Stimulated activated CD4-positive, alpha-beta T cell treated with anti-CD3 and anti-CD28 coated beads, Interleukin-2, amount 100 ng/mL, for 48 hours (primary cell): Measurements from ENCODE around the gene SMC5.
"Not testable (repeated sequence)": the region's sequence is repeated elsewhere in the genome, so short reads cannot be mapped to it uniquely, and the experiment has no call there.

ENCODE experiments used
- DNase-seq, 2 donors: peaks; one replicate each; pipeline ENCODE4 v3.0.0-alpha.2; 2020

SMC5 gene

GRCh38 chr9:70374962-70375618 lies 116.3 kb downstream of the SMC5 start:
- no peak for DNase-seq

GRCh38 chr9:70382046-70382708 lies 123.4 kb downstream of the SMC5 start:
- DNase-seq, result no peak

- no peak for DNase-seq
Observed at GRCh38 chr9:70382709-70383605, 124.2 kb downstream of the SMC5 start.

DNA sequence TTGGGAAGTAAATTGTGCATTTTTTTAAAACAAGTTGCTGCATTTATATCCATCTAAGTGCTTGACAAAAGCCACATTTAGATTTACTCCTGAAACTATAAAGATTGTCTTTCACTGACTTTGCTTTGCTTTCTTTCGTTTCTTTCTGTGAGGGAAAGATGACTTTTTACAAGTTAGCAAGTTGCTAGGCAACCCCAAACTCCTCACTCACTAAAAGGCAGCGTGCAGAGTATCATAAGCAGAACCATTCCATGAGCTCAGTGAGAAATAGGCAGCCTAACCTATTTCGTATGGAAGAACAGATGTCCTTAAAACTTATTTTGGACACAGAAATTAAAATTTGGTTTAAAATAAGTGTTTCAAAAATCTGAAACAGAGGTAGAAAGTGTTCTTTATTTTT lies 126.6 kb downstream of the SMC5 start:
- DNase-seq, result no peak

- no peak for DNase-seq
Observed at GRCh38 chr9:70387663-70388062, 128.9 kb downstream of the SMC5 start.

DNA sequence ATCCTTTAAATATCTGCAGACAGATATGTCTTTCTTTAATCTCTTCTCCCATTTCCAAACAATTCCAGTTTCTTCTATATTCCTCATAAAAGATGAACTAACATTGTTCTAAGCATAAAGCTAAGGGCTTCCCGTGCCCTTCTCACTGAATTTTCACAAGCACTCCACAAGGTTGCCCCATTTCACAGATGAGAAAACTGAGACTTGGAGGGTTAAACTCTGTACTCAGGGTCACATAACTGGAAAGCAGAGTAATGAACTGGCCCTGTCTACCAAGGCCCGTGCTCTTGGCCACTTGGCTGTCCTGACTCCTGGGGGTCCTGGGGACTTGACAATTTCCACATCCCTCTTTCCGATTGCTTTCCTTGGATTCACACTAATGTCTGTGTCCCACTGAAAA lies 130.4 kb downstream of the SMC5 start:
- DNase-seq, result no peak

DNA sequence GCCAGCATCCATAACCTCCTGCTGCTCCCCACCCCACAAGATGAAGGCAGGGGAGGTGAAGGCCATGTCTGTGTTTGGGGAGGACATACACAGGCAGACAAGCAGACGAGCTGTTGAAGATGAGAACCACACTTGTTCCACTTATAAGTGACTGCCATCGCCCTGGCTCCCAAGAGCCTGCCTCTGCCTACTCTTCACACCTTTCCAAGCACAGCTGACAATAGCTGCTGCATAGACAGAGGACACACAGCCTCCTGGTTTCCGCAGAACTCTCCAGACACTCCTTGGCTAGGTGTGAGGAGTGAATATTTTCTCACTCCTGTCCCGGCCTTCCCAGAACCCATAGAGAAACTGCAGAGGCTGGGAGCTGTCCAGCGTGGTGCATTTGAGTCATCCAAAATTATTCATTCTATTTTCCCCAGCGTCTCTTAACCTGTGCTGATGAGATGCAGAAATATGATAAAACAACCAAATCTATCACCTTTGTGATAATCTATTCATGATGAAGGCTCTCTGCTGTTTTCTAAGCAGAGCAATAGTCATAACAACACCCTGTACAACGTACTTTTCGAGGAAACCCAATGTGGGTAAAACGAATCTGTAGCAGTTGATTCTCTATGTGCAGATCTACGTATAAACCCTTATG lies 131.0 kb downstream of the SMC5 start:
- DNase-seq, result no peak

GRCh38 chr9:70390933-70391341 lies 132.2 kb downstream of the SMC5 start:
- DNase-seq, result no peak

DNA sequence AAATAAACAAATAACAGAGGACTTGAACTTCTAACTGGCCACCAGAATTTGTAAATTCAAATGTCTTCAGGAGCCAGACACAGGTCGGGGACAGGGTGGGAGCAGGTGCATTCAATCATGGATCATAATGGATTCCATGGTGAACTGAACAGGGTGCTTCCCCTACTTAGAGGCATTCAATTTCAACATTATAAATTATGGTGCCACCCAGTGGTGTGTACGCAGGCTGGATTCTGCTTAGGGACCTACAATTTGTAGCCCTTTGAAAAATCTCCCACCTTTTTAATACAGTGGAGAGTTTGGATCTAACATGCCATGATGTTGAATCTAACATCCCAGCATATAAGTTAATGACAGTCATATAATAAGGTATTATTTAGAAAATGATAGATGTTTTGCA lies 133.4 kb downstream of the SMC5 start:
- no peak for DNase-seq

DNA sequence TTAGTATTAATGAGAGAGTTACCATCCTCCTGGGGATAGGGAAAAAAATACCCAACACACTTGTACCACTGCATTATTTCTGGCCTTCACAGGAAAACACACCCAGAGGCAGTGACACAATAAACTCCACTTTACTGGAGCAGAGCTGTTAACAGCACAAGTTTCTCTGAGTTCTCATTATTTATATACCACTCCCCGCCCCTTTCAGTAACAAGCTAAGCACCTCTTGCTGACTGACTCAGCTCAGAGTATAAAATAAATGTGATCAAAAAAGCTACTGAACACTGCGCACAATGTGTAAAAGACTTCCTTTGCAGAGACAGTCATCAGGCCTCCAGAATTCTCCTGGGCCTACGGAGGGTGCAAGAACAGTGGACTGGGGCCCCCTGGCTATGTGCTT lies 134.1 kb downstream of the SMC5 start:
- no peak for DNase-seq

DNA sequence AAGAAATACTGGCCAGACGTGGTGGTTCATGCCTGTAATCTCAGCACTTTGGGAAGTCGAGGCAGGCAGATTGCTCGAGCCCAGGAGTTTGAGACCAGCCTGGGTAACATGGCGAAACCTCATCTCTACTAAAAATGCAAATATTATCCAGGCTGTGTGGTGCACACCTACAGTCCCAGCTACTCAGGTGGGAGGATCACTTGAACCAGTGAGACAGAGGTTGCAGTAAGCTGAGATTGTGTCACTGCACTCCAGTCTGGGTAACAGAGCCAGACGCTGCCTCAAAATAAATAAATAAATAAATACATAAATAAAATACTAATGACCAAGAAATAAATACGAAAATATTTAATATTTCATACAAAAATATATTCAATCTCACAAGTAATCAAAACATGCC lies 136.9 kb downstream of the SMC5 start:
- DNase-seq, result no peak

DNA sequence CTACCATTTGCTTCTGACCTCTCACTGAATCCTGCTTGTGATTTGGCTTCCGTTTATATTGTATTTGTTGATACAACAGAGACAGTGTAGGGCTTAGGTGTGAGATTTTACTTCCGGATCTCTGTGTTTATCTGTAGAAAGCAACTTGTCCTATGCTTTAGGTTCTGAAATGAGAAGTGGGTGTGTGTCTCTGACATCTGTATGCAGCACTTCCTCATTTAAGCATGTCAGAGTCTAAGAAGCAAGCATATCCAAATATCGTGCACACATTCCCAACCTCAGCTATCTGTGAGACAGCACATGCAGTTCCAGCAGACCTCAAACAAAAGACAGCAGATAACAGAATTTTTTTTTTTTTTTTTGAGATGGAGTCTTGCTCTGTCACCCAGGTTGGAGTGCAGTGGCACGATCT lies 139.4 kb downstream of the SMC5 start:
- no peak for DNase-seq

GRCh38 chr9:70399141-70399540 lies 140.4 kb downstream of the SMC5 start:
- DNase-seq, result no peak

DNA sequence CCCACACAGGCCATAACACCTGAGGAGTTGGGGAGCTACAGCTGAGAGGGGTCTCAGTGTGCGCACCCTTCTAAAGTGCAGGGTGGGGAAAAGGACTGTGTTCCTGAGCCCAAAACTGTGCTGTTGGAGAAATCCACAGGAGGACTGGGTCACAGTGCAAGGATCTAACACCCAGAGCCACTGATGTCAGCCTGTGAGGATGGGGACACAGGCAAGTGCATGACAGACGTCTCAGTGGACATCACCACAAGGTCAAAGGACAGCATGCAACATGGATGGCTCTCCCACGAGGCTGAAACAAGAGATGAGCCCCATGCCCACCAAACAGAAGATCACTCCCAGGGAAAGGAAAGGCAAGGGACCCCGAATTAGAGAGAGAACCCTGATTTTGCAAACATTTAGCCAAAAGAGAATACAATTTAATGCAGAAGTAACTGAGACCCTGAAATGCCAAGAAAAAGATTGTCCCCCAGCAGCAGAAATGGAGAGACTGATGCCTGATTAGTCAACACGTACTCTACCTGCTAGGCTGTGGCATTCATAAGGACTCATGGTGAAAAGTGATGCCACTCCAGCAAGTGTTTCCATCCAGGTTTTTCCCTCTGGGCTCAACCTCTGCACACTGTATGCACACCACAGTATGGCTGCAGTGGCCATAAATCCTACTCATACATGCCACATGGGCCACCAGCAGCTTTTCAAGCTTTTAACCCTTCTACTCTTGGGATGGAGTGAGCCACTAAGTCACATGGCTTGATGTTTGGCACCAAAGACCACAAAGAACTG lies 141.5 kb downstream of the SMC5 start:
- DNase-seq, result no peak

- not testable (repeated sequence) for DNase-seq
Observed at GRCh38 chr9:70401241-70401640, 142.5 kb downstream of the SMC5 start.

DNA sequence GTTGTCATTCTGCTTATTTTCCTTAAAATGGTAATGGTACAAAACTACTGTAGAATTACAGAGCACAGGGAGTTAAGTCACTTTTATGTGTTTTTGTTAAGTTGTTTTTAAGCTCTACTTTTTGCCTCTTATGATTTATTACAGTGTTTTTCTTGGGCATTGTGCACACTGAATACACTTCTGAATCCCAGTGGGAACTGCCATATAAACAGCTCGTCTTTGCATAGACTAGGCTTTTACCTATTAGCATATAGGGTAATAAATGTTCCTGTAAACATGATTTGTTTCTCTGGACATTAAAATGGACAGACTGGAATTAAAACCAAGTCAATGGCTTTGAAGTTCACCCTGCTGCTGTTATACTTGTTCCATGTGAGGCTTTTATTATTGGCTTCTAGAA lies 143.4 kb downstream of the SMC5 start:
- no peak for DNase-seq

DNA sequence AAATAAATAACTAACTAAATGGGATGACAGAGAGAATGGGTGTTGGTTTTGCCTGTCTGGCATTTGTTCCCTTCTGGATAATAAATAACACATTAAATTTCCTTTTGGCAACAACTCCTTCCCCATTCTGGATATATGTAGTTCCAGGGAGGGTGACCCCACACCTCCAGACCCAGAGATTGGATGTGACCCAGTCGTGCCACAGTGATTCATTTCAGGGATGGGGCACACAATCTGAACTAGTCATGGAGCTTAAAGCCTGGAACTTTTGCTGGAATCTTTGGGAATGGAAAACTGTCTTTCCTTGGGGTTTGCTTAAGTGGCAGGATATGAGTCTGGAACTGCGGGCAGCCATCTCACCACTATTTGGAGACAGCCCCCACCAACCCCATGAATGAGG lies 144.4 kb downstream of the SMC5 start:
- no peak for DNase-seq

GRCh38 chr9:70403618-70404025 lies 144.8 kb downstream of the SMC5 start:
- no peak for DNase-seq

GRCh38 chr9:70404261-70404660 lies 145.5 kb downstream of the SMC5 start:
- DNase-seq, result no peak
